DOHH2 (cell line): ENCODE data around the gene AP2A1.
A peak's percentile ranks its signal among the peaks of the same experiment; 100 is the strongest.

Experiments used
- H3F3A ChIP-seq: fragments of 200-600 bp; sonication (generic), shearing (Covaris generic); 2 replicates; pipeline ENCODE4 v1.6.0; 2016; ENCODE audit warnings: antibody characterized with exemption, mild to moderate bottlenecking; ENCODE audit not compliant: control insufficient read depth, insufficient read depth
- H3K27ac ChIP-seq: fragments of 200-600 bp; sonication (generic); 2 replicates; pipeline ENCODE4 v1.5.1; 2014; ENCODE audit warnings: low read depth, mild to moderate bottlenecking, low read length, moderate library complexity
- H3K27me3 ChIP-seq: fragments of 200-600 bp; sonication (generic); 2 replicates; pipeline ENCODE4 v1.6.1; 2014; ENCODE audit warnings: mild to moderate bottlenecking, low read length, mixed read lengths; ENCODE audit not compliant: control insufficient read depth
- H3K36me3 ChIP-seq: fragments of 200-600 bp; sonication (generic); 2 replicates; pipeline ENCODE4 v1.6.1; 2014; ENCODE audit warnings: mild to moderate bottlenecking, low read length, moderate library complexity, mixed read lengths; ENCODE audit not compliant: control insufficient read depth
- H3K4me1 ChIP-seq: fragments of 200-600 bp; sonication (generic); 2 replicates; pipeline ENCODE4 v1.6.1; 2014; ENCODE audit warnings: mild to moderate bottlenecking, low read length, mixed read lengths; ENCODE audit not compliant: control insufficient read depth
- H3K4me2 ChIP-seq: fragments of 200-600 bp; sonication (generic); 2 replicates; pipeline ENCODE4 v1.6.0; 2014; ENCODE audit warnings: mild to moderate bottlenecking, low read length, moderate library complexity
- H3K4me3 ChIP-seq: fragments of 200-600 bp; sonication (generic); 2 replicates; pipeline ENCODE4 v1.5.1; 2014; ENCODE audit warnings: mild to moderate bottlenecking, low read length, mixed read lengths
- H3K79me2 ChIP-seq: fragments of 200-600 bp; sonication (generic); 2 replicates; pipeline ENCODE4 v1.6.1; 2014; ENCODE audit warnings: mild to moderate bottlenecking, low read length, mixed read lengths; ENCODE audit not compliant: control insufficient read depth
- H3K9me2 ChIP-seq: fragments of 200-600 bp; sonication (generic); replicated peaks from 2 replicates; pipeline ENCODE4 v1.6.1; 2014; ENCODE audit warnings: mild to moderate bottlenecking, low read length, mixed read lengths; ENCODE audit not compliant: control insufficient read depth
- H3K9me3 ChIP-seq: fragments of 200-600 bp; sonication (generic); 2 replicates; pipeline ENCODE4 v1.6.1; 2014; ENCODE audit warnings: antibody characterized with exemption, low read length, mixed read lengths; ENCODE audit not compliant: control insufficient read depth, insufficient read depth
- H4K20me1 ChIP-seq: fragments of 200-600 bp; sonication (generic); 2 replicates; pipeline ENCODE4 v1.6.0; 2014; ENCODE audit warnings: low read depth, mild to moderate bottlenecking, antibody characterized with exemption, low read length, moderate library complexity; ENCODE audit not compliant: control insufficient read depth, insufficient read depth
- CTCF ChIP-seq: fragments of 200-600 bp; sonication (generic); IDR thresholded peaks from one replicate; pipeline ENCODE4 v1.5.1; 2014; ENCODE audit warnings: antibody characterized with exemption, mild to moderate bottlenecking, low read depth, low read length; ENCODE audit not compliant: poor library complexity, severe bottlenecking
- EZH2phosphoT487 ChIP-seq: fragments of 200-600 bp; sonication (generic); IDR thresholded peaks from 2 replicates; pipeline ENCODE4 v1.6.1; 2017; ENCODE audit warnings: borderline replicate concordance, mild to moderate bottlenecking, antibody characterized with exemption, low read length, moderate library complexity, mixed read lengths

The AP2A1 gene

GRCh38 chr19:49820125-49820524 is 53.3 kb downstream of the AP2A1 start:
- peaks cover 56% of the 10 kb centered on the region for H3K36me3 ChIP-seq

GRCh38 chr19:49823472-49823871 is 56.7 kb downstream of the AP2A1 start:
- Histone ChIP-seq H3K4me2 (peak overlapping the region; percentile 90), H4K20me1 (no peaks in the 10 kb centered on the region), H3K79me2 (peaks cover 89% of the 10 kb centered on the region), H3K36me3 (peaks cover 78% of the 10 kb centered on the region), H3K4me1 (peaks cover 65% of the 10 kb centered on the region), H3K9me3 (no peaks in the 10 kb centered on the region), H3K9me2 (no peaks in the 10 kb centered on the region), H3F3A (peaks cover 5% of the 10 kb centered on the region), H3K27me3 (no peaks in the 10 kb centered on the region), H3K27ac (peak overlapping the region; percentile 94), H3K4me3 (peak overlapping the region; percentile 66)
- TF ChIP-seq EZH2phosphoT487 = no peak
- no peak for TF ChIP-seq CTCF

More at GRCh38 chr19:49820125-49820524, 53.3 kb downstream of the AP2A1 start:
- TF ChIP-seq CTCF = no peak
- TF ChIP-seq EZH2phosphoT487 = no peak
- Histone ChIP-seq H4K20me1 (no peaks in the 10 kb centered on the region), H3K9me3 (no peaks in the 10 kb centered on the region), H3K27ac (peak overlapping the region; percentile 75), H3K4me1 (peaks cover 66% of the 10 kb centered on the region), H3K4me3 (peak overlapping the region; percentile 16; the same call in 1 of the 2 replicates), H3K4me2 (peak overlapping the region; percentile 80), H3F3A (peaks cover 11% of the 10 kb centered on the region), H3K27me3 (no peaks in the 10 kb centered on the region), H3K79me2 (peaks cover 63% of the 10 kb centered on the region), H3K9me2 (no peaks in the 10 kb centered on the region)

GRCh38 chr19:49824662-49825061 is 57.9 kb downstream of the AP2A1 start:
- Histone ChIP-seq H3K36me3 (peaks cover 82% of the 10 kb centered on the region), H3K79me2 (peaks cover 87% of the 10 kb centered on the region), H3F3A (peaks cover 5% of the 10 kb centered on the region), H3K9me3 (no peaks in the 10 kb centered on the region), H3K4me1 (peaks cover 59% of the 10 kb centered on the region), H4K20me1 (no peaks in the 10 kb centered on the region), H3K9me2 (no peaks in the 10 kb centered on the region), H3K4me3 (peak overlapping the region; percentile 66), H3K4me2 (peak overlapping the region; percentile 90), H3K27me3 (no peaks in the 10 kb centered on the region), H3K27ac (peak overlapping the region; percentile 94)
- TF ChIP-seq EZH2phosphoT487 = no peak
- TF ChIP-seq CTCF = no peak

- peaks cover 36% of the 10 kb centered on the region for H3K4me1 ChIP-seq
- H4K20me1 ChIP-seq = no peaks in the 10 kb centered on the region
- H3F3A ChIP-seq = peaks cover 5% of the 10 kb centered on the region
- H3K9me2 ChIP-seq = no peaks in the 10 kb centered on the region
- no peak overlapping the region for H3K4me2 ChIP-seq
- no peak overlapping the region for H3K27ac ChIP-seq
- TF ChIP-seq CTCF = no peak
- TF ChIP-seq EZH2phosphoT487 = no peak
- H3K27me3 ChIP-seq = no peaks in the 10 kb centered on the region
- H3K4me3 ChIP-seq = no peak overlapping the region
- H3K79me2 ChIP-seq = peaks cover 67% of the 10 kb centered on the region
- no peaks in the 10 kb centered on the region for H3K9me3 ChIP-seq
- H3K36me3 ChIP-seq = peaks cover 89% of the 10 kb centered on the region
These were observed 60.2 kb downstream of the AP2A1 start for GRCh38 chr19:49827034-49827433.
